WTC11 (cell line): ENCODE data around the gene PAM. TPM values are rescaled to one million over a fixed set of nuclear protein-coding genes. Genes with fewer than 3 reads are reported as not detected.

Experiments used
- ATAC-seq: fragments of 200-7000 bp; cut with Tn5 transposase; 2 replicates; pipeline ENCODE4 v1.10.0; 2021; ENCODE audit warnings: mild to moderate bottlenecking, moderate library complexity
- CTCF ChIA-PET: fragments of 300-600 bp; sonication (Branson Sonifier 250); formaldehyde crosslinking; loops from one replicate; lab custom pipeline; 2021; ENCODE audit warnings: antibody characterized with exemption; lab: Charles Lee
- POLR2A ChIA-PET: fragments of 350-600 bp; sonication (Branson Sonifier 250); formaldehyde crosslinking; loops from one replicate; lab custom pipeline; 2021; ENCODE audit warnings: antibody characterized with exemption; lab: Charles Lee
- DNase-seq: peaks from one replicate; pipeline ENCODE4 v3.0.0; 2021; ENCODE audit warnings: low spot score
- H3K27ac Mint-ChIP-seq: 2 replicates; pipeline ENCODE4 v1.8.0; 2021; ENCODE audit warnings: mixed read lengths
- H3K27me3 Mint-ChIP-seq: 2 replicates; pipeline ENCODE4 v1.8.0; 2021; ENCODE audit warnings: low read depth, mild to moderate bottlenecking, moderate library complexity, mixed read lengths
- H3K36me3 Mint-ChIP-seq: 2 replicates; pipeline ENCODE4 v1.8.0; 2021; ENCODE audit warnings: mixed read lengths
- H3K4me1 Mint-ChIP-seq: 2 replicates; pipeline ENCODE4 v1.8.0; 2022; ENCODE audit warnings: mixed read lengths
- H3K4me3 Mint-ChIP-seq: 2 replicates; pipeline ENCODE4 v1.8.0; 2021; ENCODE audit warnings: mild to moderate bottlenecking, moderate library complexity, mixed read lengths
- H3K9me3 Mint-ChIP-seq: 2 replicates; pipeline ENCODE4 v1.8.0; 2021; ENCODE audit warnings: mixed read lengths
- AFF4 ChIP-seq: sonication (generic); formaldehyde crosslinking; IDR thresholded peaks from 2 replicates; pipeline ENCODE4 v1.8.1; 2023; ENCODE audit warnings: mild to moderate bottlenecking, missing genetic modification reagents, borderline replicate concordance
- ATF1 ChIP-seq: sonication (generic); formaldehyde crosslinking; IDR thresholded peaks from 2 replicates; pipeline ENCODE4 v1.8.1; 2023; ENCODE audit warnings: mild to moderate bottlenecking, moderate library complexity, missing genetic modification reagents
- ERG ChIP-seq: fragments of 250-450 bp; sonication (Bioruptor Pico); IDR thresholded peaks from 2 replicates; pipeline ENCODE4 v1.8.0; 2021; ENCODE audit warnings: mild to moderate bottlenecking
- ESRRA ChIP-seq: sonication (generic); formaldehyde crosslinking; IDR thresholded peaks from 2 replicates; pipeline ENCODE4 v1.8.1; 2022; ENCODE audit warnings: mild to moderate bottlenecking, missing genetic modification reagents, borderline replicate concordance
- FOXK1 ChIP-seq: sonication (generic); formaldehyde crosslinking; IDR thresholded peaks from 2 replicates; pipeline ENCODE4 v1.8.0; 2022; ENCODE audit warnings: mild to moderate bottlenecking, moderate library complexity, missing genetic modification reagents
- FOXP1 ChIP-seq: sonication (generic); formaldehyde crosslinking; IDR thresholded peaks from 2 replicates; pipeline ENCODE4 v1.8.0; 2022; ENCODE audit warnings: missing genetic modification reagents, mild to moderate bottlenecking, moderate library complexity, borderline replicate concordance
- GRHL2 ChIP-seq: fragments of 250-450 bp; sonication (Bioruptor Pico); IDR thresholded peaks from 2 replicates; pipeline ENCODE4 v1.8.0; 2022; ENCODE audit warnings: mild to moderate bottlenecking, moderate library complexity; ENCODE audit not compliant: insufficient replicate concordance, severe bottlenecking
- HMGA2 ChIP-seq: fragments of 250-450 bp; sonication (Bioruptor Pico); IDR thresholded peaks from 2 replicates; pipeline ENCODE4 v1.4.0; 2021; ENCODE audit warnings: mild to moderate bottlenecking, moderate library complexity
- NFATC4 ChIP-seq: fragments of 250-450 bp; sonication (Bioruptor Pico); IDR thresholded peaks from 2 replicates; pipeline ENCODE4 v1.9.0; 2021; ENCODE audit warnings: mild to moderate bottlenecking
- NFYB ChIP-seq: sonication (generic); formaldehyde crosslinking; conservative IDR thresholded peaks from 2 replicates; pipeline ENCODE4 v1.8.0; 2022; ENCODE audit warnings: low read depth, missing genetic modification reagents
- NR3C1 ChIP-seq: sonication (generic); formaldehyde crosslinking; conservative IDR thresholded peaks from 2 replicates; pipeline ENCODE4 v1.8.1; 2023; ENCODE audit warnings: low read depth, mild to moderate bottlenecking, missing genetic modification reagents
- TCF7 ChIP-seq: sonication (generic); formaldehyde crosslinking; IDR thresholded peaks from 2 replicates; pipeline ENCODE4 v1.8.0; 2022; ENCODE audit warnings: mild to moderate bottlenecking, low read depth, missing genetic modification reagents, moderate library complexity
- TEAD4 ChIP-seq: sonication (generic); formaldehyde crosslinking; IDR thresholded peaks from 2 replicates; pipeline ENCODE4 v1.8.0; 2022; ENCODE audit warnings: mild to moderate bottlenecking, missing genetic modification reagents
- ZBTB21 ChIP-seq: sonication (generic); formaldehyde crosslinking; IDR thresholded peaks from 2 replicates; pipeline ENCODE4 v1.8.1; 2023; ENCODE audit warnings: mild to moderate bottlenecking, missing genetic modification reagents, borderline replicate concordance
- ZBTB43 ChIP-seq: sonication (generic); formaldehyde crosslinking; IDR thresholded peaks from 2 replicates; pipeline ENCODE4 v1.8.1; 2023; ENCODE audit warnings: mild to moderate bottlenecking, missing genetic modification reagents
- ZNF317 ChIP-seq: sonication (generic); formaldehyde crosslinking; IDR thresholded peaks from 2 replicates; pipeline ENCODE4 v1.8.1; 2023; ENCODE audit warnings: low read depth, mild to moderate bottlenecking, moderate library complexity, missing genetic modification reagents, borderline replicate concordance
- ZNF512 ChIP-seq: sonication (generic); formaldehyde crosslinking; IDR thresholded peaks from 2 replicates; pipeline ENCODE4 v1.8.1; 2022; ENCODE audit warnings: missing genetic modification reagents, borderline replicate concordance
- ZNF671 ChIP-seq: fragments of 250-450 bp; sonication (Bioruptor Pico); IDR thresholded peaks from 2 replicates; pipeline ENCODE4 v1.8.0; 2021; ENCODE audit warnings: mild to moderate bottlenecking
- total RNA-seq: library from RNA; stranded (reverse); gene quantifications from 3 replicates; pipeline ENCODE4 v1.2.3, GENCODE V29; 2021
- TF ChIP-seq, protein P1 (sequence below): sonication (generic); formaldehyde crosslinking; IDR thresholded peaks from 2 replicates; pipeline ENCODE4 v1.8.1; 2023; ENCODE audit warnings: mild to moderate bottlenecking, missing genetic modification reagents

The PAM gene
- total RNA-seq, 1 experiment from 2014 or later = 52.3 TPM

- Mint-ChIP-seq H3K4me3 (no peak overlapping the region), H3K36me3 (no peaks in the 10 kb centered on the region), H3K4me1 (peaks cover 44% of the 10 kb centered on the region), H3K27ac (no peak overlapping the region), H3K9me3 (no peaks in the 10 kb centered on the region), H3K27me3 (no peaks in the 10 kb centered on the region; the same call in none of the 2 replicates)
- ChIA-PET CTCF (no interaction called here), POLR2A (no interaction called here)
- ATAC-seq (no peak), DNase-seq (no peak)
- TF ChIP-seq GRHL2 (CRISPR knock-in tag) = no peak
Measured at GRCh38 chr5:102759700-102760099, 4.6 kb downstream of the PAM start.

DNA sequence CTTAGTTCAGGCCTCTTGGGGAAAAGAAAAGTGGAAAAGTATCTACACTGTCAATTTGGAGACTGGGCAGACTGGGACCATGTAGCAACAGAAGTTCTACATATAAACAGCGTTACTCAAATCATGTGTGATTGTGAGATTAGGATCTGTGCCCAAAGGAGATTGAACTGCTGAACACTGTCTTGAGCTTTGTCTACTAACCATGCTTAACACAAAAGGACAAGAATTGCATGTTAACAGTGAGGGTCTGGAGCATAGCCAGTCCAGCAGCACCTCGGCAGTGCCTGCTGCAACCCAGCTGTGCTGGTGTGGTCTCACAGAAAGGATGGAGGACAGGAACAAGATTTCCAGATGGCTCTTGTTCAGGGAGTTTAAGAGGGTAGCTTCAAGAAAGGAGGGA is 5.7 kb downstream of the PAM start:
- H3K4me1 Mint-ChIP-seq = peaks cover 50% of the 10 kb centered on the region
- ChIA-PET POLR2A (no interaction called here), CTCF (interaction anchor here (0.6 to 1.2 kb wide), 2 partner anchors 20 to 79 kb away, joined by 3 to 4 read pairs; no protein-coding TSS in a partner anchor)
- no peaks in the 10 kb centered on the region for H3K36me3 Mint-ChIP-seq
- H3K27ac Mint-ChIP-seq = peak overlapping the region; percentile 10; the same call in 1 of the 2 replicates
- no peak for TF ChIP-seq HMGA2
- no peak for TF ChIP-seq FOXK1
- TF ChIP-seq, protein P1, sequence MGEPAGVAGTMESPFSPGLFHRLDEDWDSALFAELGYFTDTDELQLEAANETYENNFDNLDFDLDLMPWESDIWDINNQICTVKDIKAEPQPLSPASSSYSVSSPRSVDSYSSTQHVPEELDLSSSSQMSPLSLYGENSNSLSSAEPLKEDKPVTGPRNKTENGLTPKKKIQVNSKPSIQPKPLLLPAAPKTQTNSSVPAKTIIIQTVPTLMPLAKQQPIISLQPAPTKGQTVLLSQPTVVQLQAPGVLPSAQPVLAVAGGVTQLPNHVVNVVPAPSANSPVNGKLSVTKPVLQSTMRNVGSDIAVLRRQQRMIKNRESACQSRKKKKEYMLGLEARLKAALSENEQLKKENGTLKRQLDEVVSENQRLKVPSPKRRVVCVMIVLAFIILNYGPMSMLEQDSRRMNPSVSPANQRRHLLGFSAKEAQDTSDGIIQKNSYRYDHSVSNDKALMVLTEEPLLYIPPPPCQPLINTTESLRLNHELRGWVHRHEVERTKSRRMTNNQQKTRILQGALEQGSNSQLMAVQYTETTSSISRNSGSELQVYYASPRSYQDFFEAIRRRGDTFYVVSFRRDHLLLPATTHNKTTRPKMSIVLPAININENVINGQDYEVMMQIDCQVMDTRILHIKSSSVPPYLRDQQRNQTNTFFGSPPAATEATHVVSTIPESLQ (CRISPR knock-in tag) = no peak
- no peak for TF ChIP-seq ESRRA (CRISPR knock-in tag)
- no peak for TF ChIP-seq TEAD4
- TF ChIP-seq ZNF317 (CRISPR knock-in tag) = no peak
- no peak for TF ChIP-seq NFATC4 (CRISPR knock-in tag)
- TF ChIP-seq NFYB = no peak
- no peak for TF ChIP-seq ERG (CRISPR knock-in tag)
- no peak for TF ChIP-seq ATF1 (CRISPR knock-in tag)
- no peak for TF ChIP-seq ZBTB21 (CRISPR knock-in tag)
- no peak for TF ChIP-seq ZBTB43 (CRISPR knock-in tag)
- no peak for TF ChIP-seq FOXP1
- TF ChIP-seq ZNF512 (CRISPR knock-in tag) = no peak
- no peak for TF ChIP-seq NR3C1 (CRISPR knock-in tag)
- no peak for TF ChIP-seq ZNF671 (CRISPR knock-in tag)
- TF ChIP-seq TCF7 (CRISPR knock-in tag) = no peak
- no peak for TF ChIP-seq AFF4 (CRISPR knock-in tag)
- H3K27me3 Mint-ChIP-seq = no peaks in the 10 kb centered on the region; the same call in 1 of the 2 replicates
- no peaks in the 10 kb centered on the region for H3K9me3 Mint-ChIP-seq
- ATAC-seq (no peak), DNase-seq (no peak)
- H3K4me3 Mint-ChIP-seq = no peak overlapping the region
